Myocyte (in vitro differentiated cells): ENCODE results near the gene IL17A. TPM values are rescaled to one million over a fixed set of nuclear protein-coding genes. Genes with fewer than 3 reads are reported as not detected.

Source experiments
- DNase-seq: peaks from one replicate; pipeline ENCODE4 v3.0.0-alpha.2; 2012; ENCODE audit warnings: low read depth
- polyA plus RNA-seq: library from polyadenylated mRNA; unstranded; fragments of >200 nt; gene quantifications from one replicate; pipeline ENCODE4 v1.2.1, GENCODE V29; 2012; ENCODE audit warnings: missing spikeins
- total RNA-seq: library from RNA; depleted of rRNA; stranded (reverse); fragments of >200 nt; gene quantifications from 2 replicates; pipeline ENCODE4 v1.2.3, GENCODE V29; 2014

The IL17A gene
- not detected in 2 replicates for total RNA-seq
- not detected for polyA plus RNA-seq

GRCh38 chr6:52186075-52186474 is at the start of gene IL17A:
Gene IL17A (plus strand): TSS chr6:52186375. CDS start chr6:52186432, 57 bp downstream.
- DNase-seq = no peak

DNA sequence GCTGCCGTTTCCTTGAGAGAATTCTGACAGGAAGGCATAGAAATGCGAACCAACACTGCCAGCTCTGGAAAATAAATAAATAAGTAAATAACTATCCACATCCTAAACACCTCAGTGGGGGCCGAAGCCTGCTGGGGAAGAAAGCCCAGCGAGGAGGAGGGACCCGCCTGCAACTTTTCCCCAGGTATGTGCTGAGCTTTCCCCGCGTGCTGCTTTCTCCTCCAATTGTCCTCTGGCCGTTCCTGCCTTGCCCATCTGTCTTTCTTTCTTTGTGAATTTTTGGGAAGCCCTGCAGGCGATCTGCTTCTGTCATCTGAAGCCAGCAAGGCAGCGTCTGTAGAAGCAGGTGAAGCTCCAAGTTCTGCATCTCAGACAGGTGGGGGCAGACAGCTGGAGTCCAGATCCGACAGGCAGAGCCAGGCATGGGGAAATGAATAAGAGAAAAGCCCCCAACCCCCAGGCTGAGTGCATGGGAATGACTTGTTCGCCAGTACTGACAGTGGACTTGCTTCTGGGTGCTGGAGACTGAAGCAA is 49.2 kb upstream of the IL17A start:
- DNase-seq = peak; percentile 47

- peak; percentile 38 for DNase-seq
These were observed 47.9 kb upstream of the IL17A start for GRCh38 chr6:52138284-52138683.

- peak; percentile 88 for DNase-seq
These were observed 46.0 kb upstream of the IL17A start for GRCh38 chr6:52139985-52140680.

DNA sequence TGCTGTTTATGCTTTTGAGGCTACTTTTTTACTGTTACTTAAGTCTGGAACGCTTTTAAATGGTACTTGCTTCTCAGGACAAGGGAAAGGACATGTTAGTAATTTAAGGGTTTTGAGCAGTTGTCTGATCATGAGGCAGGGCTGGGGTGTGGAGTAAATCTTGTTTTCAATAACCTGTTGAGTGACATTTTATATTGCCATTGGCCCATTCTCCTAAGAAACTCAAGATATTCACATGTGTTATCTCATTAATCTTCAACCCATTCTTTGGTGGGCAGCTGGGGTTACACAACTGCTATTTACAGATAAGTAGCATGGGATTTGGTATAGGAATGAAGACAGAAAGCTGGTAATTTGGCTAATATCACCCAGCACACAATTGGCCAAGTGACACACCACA is 44.6 kb upstream of the IL17A start:
- peak; percentile 68 for DNase-seq

DNA sequence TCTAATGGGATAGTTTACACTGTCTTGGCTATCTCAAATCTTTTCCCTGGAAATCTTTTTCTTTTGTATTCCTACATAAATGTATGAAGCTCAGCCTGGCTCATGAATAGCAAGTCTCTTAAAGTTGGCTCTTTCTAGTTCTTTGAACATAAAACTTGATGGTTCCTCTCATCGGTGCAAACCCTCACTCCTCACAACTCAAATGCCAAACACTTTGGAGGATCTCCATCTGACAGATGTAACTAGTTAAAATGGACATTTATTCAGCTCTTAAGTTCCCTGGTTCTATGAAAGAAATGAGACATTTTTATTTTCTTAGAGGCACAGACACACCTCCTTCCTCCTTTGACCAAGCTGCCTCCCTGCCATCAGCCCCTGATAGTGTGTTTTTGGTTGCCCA is 43.6 kb upstream of the IL17A start:
- DNase-seq = peak; percentile 48

- peak; percentile 89 for DNase-seq
These were observed 42.6 kb upstream of the IL17A start for GRCh38 chr6:52143551-52143950.

- peak; percentile 69 for DNase-seq
These were observed 41.7 kb upstream of the IL17A start for GRCh38 chr6:52144196-52145076.

GRCh38 chr6:52146851-52147445 is 39.2 kb upstream of the IL17A start:
- peak; percentile 70 for DNase-seq

DNA sequence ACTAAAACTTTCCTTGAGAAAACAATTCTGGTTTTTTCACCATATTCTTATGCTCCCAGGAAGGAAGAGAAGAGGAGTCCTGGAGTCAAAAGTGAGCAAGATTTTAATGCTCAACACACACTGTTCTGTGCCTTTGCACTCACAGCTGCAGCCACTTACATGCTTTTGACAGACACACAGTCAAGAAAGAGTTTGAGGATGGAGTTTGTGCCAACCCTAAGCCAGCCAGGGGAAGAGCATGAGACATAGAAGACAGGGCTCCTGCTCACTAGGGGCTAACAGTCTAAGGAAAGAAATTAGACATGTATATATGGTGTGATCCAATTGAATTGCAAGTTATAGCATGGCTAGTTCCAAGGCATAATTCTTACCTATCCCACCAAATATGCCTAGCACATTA is 37.1 kb upstream of the IL17A start:
- peak; percentile 67 for DNase-seq

DNA sequence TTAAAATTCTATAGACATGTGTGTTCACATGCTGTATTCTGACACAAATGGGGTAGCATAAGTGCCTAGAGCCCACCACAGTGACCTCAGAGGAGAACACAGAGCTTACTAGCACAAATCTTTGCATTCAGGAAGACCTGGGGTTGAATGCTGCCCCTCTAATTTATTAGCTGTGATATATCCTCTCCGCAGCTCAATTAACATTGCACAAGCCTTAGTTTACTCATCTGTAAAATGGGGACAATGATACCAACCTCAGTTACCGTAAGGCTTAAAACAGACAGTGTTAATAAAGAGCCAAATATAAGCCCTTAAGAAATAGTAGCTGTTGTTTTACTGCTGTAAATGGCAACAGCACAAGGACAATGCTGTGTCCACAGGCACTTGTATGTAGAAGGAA is 36.2 kb upstream of the IL17A start:
- DNase-seq = peak; percentile 73

DNA sequence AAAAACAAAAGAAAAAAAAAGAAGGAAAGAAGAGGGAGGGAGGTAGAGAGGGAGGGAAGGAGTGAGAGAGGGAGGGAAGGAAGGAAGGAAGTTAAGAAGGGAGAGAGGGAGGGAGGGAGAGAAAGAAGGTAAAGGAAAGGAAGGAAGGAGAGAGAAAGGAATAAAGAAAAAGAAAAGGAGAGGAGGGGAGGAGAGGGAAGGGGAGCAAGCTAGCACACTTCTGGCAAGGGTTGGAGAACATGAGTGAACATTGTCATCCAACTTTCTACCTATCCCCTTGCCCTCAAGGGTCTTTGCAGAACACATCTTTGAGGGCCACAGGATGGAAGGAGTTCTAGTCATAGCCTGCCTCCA is 34.1 kb upstream of the IL17A start:
- DNase-seq = peak; percentile 75

- peak; percentile 92 for DNase-seq
These were observed 33.4 kb upstream of the IL17A start for GRCh38 chr6:52152711-52153160.

- peak; percentile 73 for DNase-seq
These were observed 31.8 kb upstream of the IL17A start for GRCh38 chr6:52154381-52154780.

DNA sequence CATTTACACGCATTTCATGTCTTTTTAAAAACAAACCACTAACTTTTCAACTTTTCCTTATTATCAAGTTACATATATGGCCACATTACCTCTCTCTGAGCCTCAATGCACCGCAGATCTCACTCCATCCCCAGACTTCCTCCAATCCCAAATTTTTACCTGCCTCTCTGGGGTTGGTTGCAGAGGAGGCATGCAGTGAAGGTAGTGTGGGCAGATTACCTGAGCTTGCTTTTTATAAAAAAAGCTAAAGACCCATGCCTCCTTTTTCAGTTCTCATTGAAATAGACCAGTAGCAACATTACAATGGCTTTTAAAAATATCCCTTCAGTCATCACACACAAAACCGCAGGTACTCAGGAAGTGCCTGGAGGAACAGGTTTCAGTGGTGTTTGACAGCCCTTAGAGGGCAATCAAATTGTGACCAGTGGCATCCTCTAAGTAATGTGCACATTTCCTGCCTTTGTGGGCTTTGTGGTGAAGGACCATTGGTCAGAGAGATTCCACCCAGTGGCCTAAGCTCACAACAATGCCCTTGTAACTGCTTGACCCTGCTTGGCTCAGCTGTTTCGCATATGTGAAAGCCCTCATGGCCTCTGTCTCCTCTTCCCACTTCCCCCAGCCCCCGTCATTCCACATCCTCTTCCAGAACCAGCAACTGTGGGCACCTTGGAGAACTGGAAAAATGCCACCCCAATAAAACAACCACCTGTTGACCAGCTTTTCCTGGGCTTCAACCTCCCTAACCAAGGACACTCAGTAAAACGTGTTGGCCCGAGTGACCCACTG is 30.2 kb upstream of the IL17A start:
- peak; percentile 99 for DNase-seq

DNA sequence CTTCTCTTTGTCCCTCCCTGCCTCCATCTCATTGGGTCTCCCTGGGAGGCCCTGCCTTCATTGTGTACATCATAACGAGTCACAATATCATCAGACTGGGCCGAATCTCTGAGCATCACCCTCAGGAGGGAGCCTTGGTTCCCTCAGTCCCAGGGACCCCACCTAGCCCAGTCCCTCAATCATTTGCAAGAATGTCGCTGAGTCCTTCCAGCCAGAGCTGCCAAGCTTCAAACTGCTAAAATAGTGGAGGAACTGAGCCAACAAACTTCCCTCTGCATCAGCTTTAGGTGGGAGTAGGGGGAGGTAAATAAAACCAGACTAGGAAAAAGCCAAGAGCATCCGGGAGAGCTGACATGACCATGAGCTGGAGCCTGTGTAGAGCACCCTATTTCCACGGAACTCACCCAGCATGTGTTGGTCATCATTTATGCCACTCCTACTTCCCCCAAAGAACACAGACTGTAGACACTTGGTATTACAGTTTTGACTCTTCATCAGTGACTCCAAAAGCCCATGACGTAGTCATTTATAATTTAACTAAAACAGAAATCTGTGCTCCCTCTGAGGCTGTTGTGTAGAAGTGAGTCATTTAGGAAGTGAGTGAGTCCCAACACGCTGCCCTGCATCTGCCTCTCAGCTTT is 28.8 kb upstream of the IL17A start:
- DNase-seq = peak; percentile 64

DNA sequence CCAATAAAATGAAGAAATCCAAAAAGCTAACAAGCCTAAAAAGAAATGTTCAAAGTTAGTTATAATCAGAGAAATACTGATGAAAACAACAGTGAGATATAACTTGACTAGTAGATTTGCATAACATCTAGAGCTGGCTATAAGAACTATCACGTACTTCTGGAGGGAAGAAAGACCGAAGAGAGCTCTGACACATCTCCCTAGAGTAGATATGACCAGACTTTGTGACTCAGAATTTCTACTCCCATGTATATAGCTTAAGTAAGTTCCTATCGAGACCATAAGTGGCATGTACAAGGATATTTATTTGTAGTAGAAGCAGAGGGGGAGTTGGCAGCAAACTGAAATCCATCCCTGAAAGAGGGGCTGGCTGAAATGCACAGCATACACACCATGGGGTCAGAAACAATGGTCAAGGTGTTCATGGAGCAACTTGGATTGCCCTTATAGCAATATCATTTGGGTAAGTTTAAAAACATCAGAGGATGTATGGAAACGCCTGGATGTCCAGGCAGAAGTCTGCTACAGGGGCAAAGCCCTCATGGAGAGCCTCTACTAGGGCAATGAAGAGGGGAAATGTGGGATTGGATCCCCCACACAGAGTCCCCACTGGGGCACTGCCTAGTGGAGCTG is 25.6 kb upstream of the IL17A start:
- no peak for DNase-seq

DNA sequence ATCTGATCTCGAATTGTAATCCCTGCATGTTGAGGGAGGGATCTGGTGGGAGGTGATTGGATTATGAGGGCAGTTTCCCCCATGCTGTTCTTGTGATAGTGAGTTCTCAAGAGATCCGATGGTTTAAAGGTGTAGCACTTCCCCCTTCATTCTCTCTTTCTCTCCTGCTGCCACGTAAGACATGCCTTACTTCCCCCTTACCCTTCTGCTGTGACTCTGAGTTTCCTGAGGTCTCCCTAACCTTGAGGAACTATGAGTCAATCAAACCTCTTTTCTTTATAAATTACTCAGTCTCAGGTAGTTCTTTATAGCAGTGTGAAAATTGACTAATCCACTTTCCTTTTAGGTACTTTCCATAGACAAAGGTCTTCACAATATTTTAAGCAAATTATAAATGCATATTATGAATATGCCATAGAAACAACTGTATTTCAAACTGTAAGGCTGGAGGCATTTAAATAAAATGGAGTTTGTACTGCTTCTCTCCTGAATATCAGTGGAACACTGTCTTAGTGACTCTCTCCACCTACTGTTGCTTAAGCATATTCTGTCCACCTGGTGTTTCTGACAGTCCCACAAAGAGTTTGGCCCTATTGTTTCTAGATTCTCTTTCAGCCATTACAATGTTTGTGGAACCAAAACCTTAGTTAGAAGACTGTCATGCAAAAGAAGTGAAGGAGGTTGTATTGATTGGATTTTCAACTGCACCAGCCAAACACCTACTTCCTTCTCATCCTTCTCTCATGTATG is 24.3 kb upstream of the IL17A start:
- no peak for DNase-seq
